GM20000 (cell line): ENCODE data around the gene PARM1.

ENCODE experiments used
- DNase-seq: peaks from one replicate; pipeline ENCODE4 v3.0.0; 2012; ENCODE audit warnings: low spot score
- CTCF ChIP-seq: IDR thresholded peaks from 2 replicates; pipeline ENCODE4 v1.5.1; 2012; ENCODE audit warnings: mild to moderate bottlenecking, control low read depth; ENCODE audit errors: extremely low read depth, missing control alignments

Gene PARM1

GRCh38 chr4:75099321-75099720 lies 166.4 kb downstream of the PARM1 start:
- no peak for TF ChIP-seq CTCF
- DNase-seq = peak; percentile 47
